ENCODE results near the gene MZB1. TPM values are rescaled to one million over a fixed set of nuclear protein-coding genes. Genes with fewer than 3 reads are reported as not detected.

The MZB1 gene
- polyA plus RNA-seq (2013, experiment 1 of 2): not detected
- polyA plus RNA-seq (2013, experiment 2 of 2): not detected

GRCh38 chr5:139389701-139390638 is at the start of gene MZB1:
MZB1 (minus strand) TSS chr5:139389913; CDS start chr5:139389856, 57 bp downstream.
- Histone ChIP-seq H3K4me3 (ENCODE audit: extremely low read depth, insufficient read depth, low read length, poor library complexity, severe bottlenecking) (no peak within 1 kb of the TSS), H3K9me3 (ENCODE audit: control insufficient read depth, low read length) (no peaks in the 10 kb centered on the region), H3K4me1 (ENCODE audit: control insufficient read depth, insufficient read depth, low read length, poor library complexity, severe bottlenecking) (peaks cover 10% of the 10 kb centered on the region), H3K36me3 (ENCODE audit: control insufficient read depth, insufficient read depth, low read length) (no peaks in the 10 kb centered on the region), H3K27ac (ENCODE audit: low read depth, low read length, severe bottlenecking) (no peak within 1 kb of the TSS)
- WGBS, 2 experiments (ENCODE audit: insufficient coverage in 2 of 2): 89 to 91% methylated on average over 5 to 7 of the region's 11 CpGs

GRCh38 chr5:139439013-139439903 is 49.5 kb upstream of the MZB1 start, which contains the start of gene DNAJC18:
DNAJC18 (minus strand) TSS chr5:139439525; CDS start chr5:139439445, 80 bp downstream.
- WGBS, 2 experiments (ENCODE audit: insufficient coverage in 2 of 2): 4 to 5% methylated on average over 35 to 45 of the region's 49 CpGs
- peak within 1 kb of the TSS; percentile 93 for H3K27ac ChIP-seq (ENCODE audit: low read depth, low read length, severe bottlenecking)
- no peaks in the 10 kb centered on the region for H3K9me3 ChIP-seq (ENCODE audit: control insufficient read depth, low read length)
- peaks cover 16% of the 10 kb centered on the region for H3K4me1 ChIP-seq (ENCODE audit: control insufficient read depth, insufficient read depth, low read length, poor library complexity, severe bottlenecking)
- H3K4me3 ChIP-seq (ENCODE audit: extremely low read depth, insufficient read depth, low read length, poor library complexity, severe bottlenecking): peak within 1 kb of the TSS; percentile 71
- peaks cover 31% of the 10 kb centered on the region for H3K36me3 ChIP-seq (ENCODE audit: control insufficient read depth, insufficient read depth, low read length)

GRCh38 chr5:139438707-139439012 is 48.9 kb upstream of the MZB1 start:
- no peaks in the 10 kb centered on the region for H3K9me3 ChIP-seq (ENCODE audit: control insufficient read depth, low read length)
- H3K36me3 ChIP-seq (ENCODE audit: control insufficient read depth, insufficient read depth, low read length): peaks cover 37% of the 10 kb centered on the region
- WGBS, 2 experiments (ENCODE audit: insufficient coverage in 2 of 2): 49 to 56% methylated on average over 8 of the region's 8 CpGs
- H3K27ac ChIP-seq (ENCODE audit: low read depth, low read length, severe bottlenecking): no peak overlapping the region
- peak overlapping the region; percentile 71 for H3K4me3 ChIP-seq (ENCODE audit: extremely low read depth, insufficient read depth, low read length, poor library complexity, severe bottlenecking)
- H3K4me1 ChIP-seq (ENCODE audit: control insufficient read depth, insufficient read depth, low read length, poor library complexity, severe bottlenecking): peaks cover 10% of the 10 kb centered on the region

GRCh38 chr5:139435676-139436075 is 46.0 kb upstream of the MZB1 start:
- Histone ChIP-seq H3K4me3 (ENCODE audit: extremely low read depth, insufficient read depth, low read length, poor library complexity, severe bottlenecking) (no peak overlapping the region), H3K4me1 (ENCODE audit: control insufficient read depth, insufficient read depth, low read length, poor library complexity, severe bottlenecking) (peaks cover 4% of the 10 kb centered on the region), H3K36me3 (ENCODE audit: control insufficient read depth, insufficient read depth, low read length) (peaks cover 48% of the 10 kb centered on the region), H3K9me3 (ENCODE audit: control insufficient read depth, low read length) (no peaks in the 10 kb centered on the region), H3K27ac (ENCODE audit: low read depth, low read length, severe bottlenecking) (no peak overlapping the region)
- 80% methylated on average over 1 of the region's 3 CpGs; no CpG with 5 or more reads in 1 of the 2 experiments for WGBS, 2 experiments (ENCODE audit: insufficient coverage in 2 of 2)

GRCh38 chr5:139431706-139432105 is 42.0 kb upstream of the MZB1 start:
- no peaks in the 10 kb centered on the region for H3K9me3 ChIP-seq (ENCODE audit: control insufficient read depth, low read length)
- H3K27ac ChIP-seq (ENCODE audit: low read depth, low read length, severe bottlenecking): no peak overlapping the region
- H3K4me1 ChIP-seq (ENCODE audit: control insufficient read depth, insufficient read depth, low read length, poor library complexity, severe bottlenecking): no peaks in the 10 kb centered on the region
- H3K4me3 ChIP-seq (ENCODE audit: extremely low read depth, insufficient read depth, low read length, poor library complexity, severe bottlenecking): no peak overlapping the region
- peaks cover 61% of the 10 kb centered on the region for H3K36me3 ChIP-seq (ENCODE audit: control insufficient read depth, insufficient read depth, low read length)
- no CpG with 5 or more reads among the region's 1 CpG for WGBS, 2 experiments (ENCODE audit: insufficient coverage in 2 of 2)

- H3K9me3 ChIP-seq (ENCODE audit: control insufficient read depth, low read length): no peaks in the 10 kb centered on the region
- WGBS, 2 experiments (ENCODE audit: insufficient coverage in 2 of 2): 100% methylated on average over 1 of the region's 2 CpGs; no CpG with 5 or more reads in 1 of the 2 experiments
- no peak overlapping the region for H3K4me3 ChIP-seq (ENCODE audit: extremely low read depth, insufficient read depth, low read length, poor library complexity, severe bottlenecking)
- peaks cover 61% of the 10 kb centered on the region for H3K36me3 ChIP-seq (ENCODE audit: control insufficient read depth, insufficient read depth, low read length)
- H3K27ac ChIP-seq (ENCODE audit: low read depth, low read length, severe bottlenecking): no peak overlapping the region
- peaks cover 5% of the 10 kb centered on the region for H3K4me1 ChIP-seq (ENCODE audit: control insufficient read depth, insufficient read depth, low read length, poor library complexity, severe bottlenecking)
These were observed 40.3 kb upstream of the MZB1 start for GRCh38 chr5:139430015-139430414.

- H3K4me3 ChIP-seq (ENCODE audit: extremely low read depth, insufficient read depth, low read length, poor library complexity, severe bottlenecking): no peak overlapping the region
- WGBS, 2 experiments (ENCODE audit: insufficient coverage in 2 of 2): 97 to 98% methylated on average over 6 to 8 of the region's 8 CpGs
- H3K36me3 ChIP-seq (ENCODE audit: control insufficient read depth, insufficient read depth, low read length): peaks cover 69% of the 10 kb centered on the region
- H3K27ac ChIP-seq (ENCODE audit: low read depth, low read length, severe bottlenecking): peak overlapping the region; percentile 45
- H3K4me1 ChIP-seq (ENCODE audit: control insufficient read depth, insufficient read depth, low read length, poor library complexity, severe bottlenecking): peaks cover 5% of the 10 kb centered on the region
- no peaks in the 10 kb centered on the region for H3K9me3 ChIP-seq (ENCODE audit: control insufficient read depth, low read length)
These were observed 36.6 kb upstream of the MZB1 start for GRCh38 chr5:139426203-139426885.

- no peak overlapping the region for H3K27ac ChIP-seq (ENCODE audit: low read depth, low read length, severe bottlenecking)
- no peak overlapping the region for H3K4me3 ChIP-seq (ENCODE audit: extremely low read depth, insufficient read depth, low read length, poor library complexity, severe bottlenecking)
- no peaks in the 10 kb centered on the region for H3K9me3 ChIP-seq (ENCODE audit: control insufficient read depth, low read length)
- peaks cover 66% of the 10 kb centered on the region for H3K36me3 ChIP-seq (ENCODE audit: control insufficient read depth, insufficient read depth, low read length)
- WGBS, 2 experiments (ENCODE audit: insufficient coverage in 2 of 2): 93 to 95% methylated on average over 2 to 4 of the region's 5 CpGs
- H3K4me1 ChIP-seq (ENCODE audit: control insufficient read depth, insufficient read depth, low read length, poor library complexity, severe bottlenecking): peaks cover 5% of the 10 kb centered on the region
These were observed 35.8 kb upstream of the MZB1 start for GRCh38 chr5:139425497-139425896.

- 0 to 7% methylated on average over 1 to 2 of the region's 5 CpGs for WGBS, 2 experiments (ENCODE audit: insufficient coverage in 2 of 2)
- no peaks in the 10 kb centered on the region for H3K9me3 ChIP-seq (ENCODE audit: control insufficient read depth, low read length)
- H3K4me1 ChIP-seq (ENCODE audit: control insufficient read depth, insufficient read depth, low read length, poor library complexity, severe bottlenecking): peaks cover 5% of the 10 kb centered on the region
- no peak overlapping the region for H3K27ac ChIP-seq (ENCODE audit: low read depth, low read length, severe bottlenecking)
- peaks cover 70% of the 10 kb centered on the region for H3K36me3 ChIP-seq (ENCODE audit: control insufficient read depth, insufficient read depth, low read length)
- no peak overlapping the region for H3K4me3 ChIP-seq (ENCODE audit: extremely low read depth, insufficient read depth, low read length, poor library complexity, severe bottlenecking)
These were observed 32.7 kb upstream of the MZB1 start for GRCh38 chr5:139422307-139422893.

Measured in mesodermal cell (in vitro differentiated cells).